HEK293 (cell line): ENCODE data around the gene MYL2.

ENCODE experiments used
- CTCF ChIA-PET: fragments of 350-600 bp; formaldehyde crosslinking; extraction: SDS; loops from one replicate; lab custom pipeline; 2021; ENCODE audit warnings: antibody characterized with exemption; lab: Yijun Ruan, JAX
- POLR2A ChIA-PET: fragments of 300-600 bp; formaldehyde crosslinking; extraction: SDS; loops from one replicate; lab custom pipeline; 2020; ENCODE audit warnings: antibody characterized with exemption, inconsistent platforms; lab: Yijun Ruan, JAX
- H3K27ac ChIP-seq: fragments of 200-500 bp; sonication (Bioruptor generic); 2 replicates; pipeline ENCODE4 v1.5.1; 2014; ENCODE audit warnings: low read depth, low read length, control low read depth, inconsistent platforms; ENCODE audit errors: extremely low read depth
- H3K36me3 ChIP-seq, 2 experiments: fragments of 200-500 bp in 1 of 2; sonication (Bioruptor generic) in 1 of 2; 1 replicate in 1 of 2; 2 replicates in 1 of 2; pipeline ENCODE4 v1.5.1; 2014 to 2017; ENCODE audit warnings: inconsistent platforms in 2 of 2, low read length in 2 of 2; ENCODE audit not compliant: control insufficient read depth in 2 of 2, insufficient read depth in 1 of 2
- H3K4me1 ChIP-seq: fragments of 200-500 bp; sonication (Bioruptor generic); 2 replicates; pipeline ENCODE4 v1.5.1; 2014; ENCODE audit warnings: mild to moderate bottlenecking, low read length, inconsistent platforms; ENCODE audit not compliant: control insufficient read depth, insufficient read depth
- H3K4me3 ChIP-seq: 2 replicates; pipeline ENCODE4 v1.5.1; 2011; ENCODE audit warnings: low read depth, mild to moderate bottlenecking, control low read depth, low read length, moderate library complexity
- H3K9me3 ChIP-seq: fragments of 200-500 bp; sonication (Bioruptor generic); 2 replicates; pipeline ENCODE4 v1.5.1; 2014; ENCODE audit warnings: low read depth, low read length, inconsistent platforms; ENCODE audit not compliant: control insufficient read depth, insufficient read depth
- FEZF1 ChIP-seq: fragments of 450-650 bp; formaldehyde crosslinking; IDR thresholded peaks from 2 replicates; pipeline ENCODE4 v1.5.1; 2016; ENCODE audit warnings: missing biosample characterization, missing genetic modification characterization
- HOXD13 ChIP-seq: sonication (generic); formaldehyde crosslinking; IDR thresholded peaks from 2 replicates; pipeline ENCODE4 v1.8.0; 2022; ENCODE audit warnings: missing genetic modification reagents, borderline replicate concordance
- KLF17 ChIP-seq: fragments of 450-650 bp; formaldehyde crosslinking; IDR thresholded peaks from 2 replicates; pipeline ENCODE4 v1.5.1; 2016; ENCODE audit warnings: missing biosample characterization, missing genetic modification characterization
- PRDM10 ChIP-seq: fragments of 450-650 bp; formaldehyde crosslinking; IDR thresholded peaks from 2 replicates; pipeline ENCODE4 v1.5.1; 2016; ENCODE audit warnings: missing biosample characterization, missing genetic modification characterization
- REPIN1 ChIP-seq: fragments of 450-650 bp; formaldehyde crosslinking; IDR thresholded peaks from 2 replicates; pipeline ENCODE4 v1.5.1; 2017; ENCODE audit warnings: missing biosample characterization, missing genetic modification characterization, low read depth
- SP7 ChIP-seq: fragments of 450-650 bp; formaldehyde crosslinking; IDR thresholded peaks from 2 replicates; pipeline ENCODE4 v1.5.1; 2016; ENCODE audit warnings: missing biosample characterization, missing genetic modification characterization
- ZBTB21 ChIP-seq: fragments of 450-650 bp; formaldehyde crosslinking; IDR thresholded peaks from 2 replicates; pipeline ENCODE4 v1.5.1; 2017; ENCODE audit warnings: missing biosample characterization, missing genetic modification characterization
- ZNF132 ChIP-seq: fragments of 450-650 bp; formaldehyde crosslinking; IDR thresholded peaks from 2 replicates; pipeline ENCODE4 v1.5.1; 2017; ENCODE audit warnings: missing biosample characterization, missing genetic modification characterization, borderline replicate concordance
- ZNF148 ChIP-seq: fragments of 450-650 bp; formaldehyde crosslinking; IDR thresholded peaks from 2 replicates; pipeline ENCODE4 v1.5.0; 2017; ENCODE audit warnings: missing biosample characterization, missing genetic modification characterization, borderline replicate concordance
- ZNF274 ChIP-seq, 2 experiments: fragments of 200-500 bp in 1 of 2; fragments of 450-650 bp in 1 of 2; sonication (Bioruptor generic) in 1 of 2; formaldehyde crosslinking in 1 of 2; IDR thresholded peaks; 2 replicates each; pipeline versions ENCODE4 v1.5.1 to v1.6.1; 2014 to 2016; ENCODE audit warnings: borderline replicate concordance in 1 of 2, inconsistent platforms in 1 of 2, low read length in 1 of 2, missing biosample characterization in 1 of 2, missing genetic modification characterization in 1 of 2
- ZNF311 ChIP-seq: fragments of 450-650 bp; formaldehyde crosslinking; IDR thresholded peaks from 2 replicates; pipeline ENCODE4 v1.5.1; 2017; ENCODE audit warnings: missing biosample characterization, missing genetic modification characterization, borderline replicate concordance
- ZNF423 ChIP-seq: fragments of 450-650 bp; formaldehyde crosslinking; IDR thresholded peaks from 2 replicates; pipeline ENCODE4 v1.5.1; 2016; ENCODE audit warnings: missing biosample characterization, missing genetic modification characterization
- ZNF433 ChIP-seq: fragments of 450-650 bp; formaldehyde crosslinking; IDR thresholded peaks from 2 replicates; pipeline ENCODE4 v1.5.1; 2016; ENCODE audit warnings: missing biosample characterization, missing genetic modification characterization, low read depth
- ZNF510 ChIP-seq: fragments of 450-650 bp; formaldehyde crosslinking; IDR thresholded peaks from 2 replicates; pipeline ENCODE4 v1.5.1; 2018; ENCODE audit warnings: mild to moderate bottlenecking, missing genetic modification characterization, missing biosample characterization; ENCODE audit not compliant: insufficient replicate concordance
- ZNF830 ChIP-seq: fragments of 450-650 bp; IDR thresholded peaks from 2 replicates; pipeline ENCODE4 v1.5.0; 2018; ENCODE audit warnings: missing biosample characterization, missing genetic modification characterization, low read depth, mild to moderate bottlenecking, moderate library complexity
- TF ChIP-seq, protein P1 (sequence below): fragments of 450-650 bp; formaldehyde crosslinking; IDR thresholded peaks from 2 replicates; pipeline ENCODE4 v1.5.1; 2016; ENCODE audit warnings: missing biosample characterization, missing genetic modification characterization

MYL2 gene

GRCh38 chr12:110948041-110948440 is 27.7 kb upstream of the MYL2 start:
- ChIA-PET CTCF (interaction anchor here (1.1 kb wide), 1 partner anchor 11 kb away, joined by 5 read pairs; no protein-coding TSS in a partner anchor), POLR2A (no interaction called here)
- H3K4me1 ChIP-seq, result no peaks in the 10 kb centered on the region
- H3K9me3 ChIP-seq, result peaks cover 3% of the 10 kb centered on the region; the same call in 1 of the 2 replicates
- no peak overlapping the region for H3K27ac ChIP-seq
- H3K36me3 ChIP-seq, result no peaks in the 10 kb centered on the region
- TF ChIP-seq HOXD13 (no peak), FEZF1 (no peak), ZNF830 (tag by site-specific recombination) (no peak)
- TF ChIP-seq, protein P1, sequence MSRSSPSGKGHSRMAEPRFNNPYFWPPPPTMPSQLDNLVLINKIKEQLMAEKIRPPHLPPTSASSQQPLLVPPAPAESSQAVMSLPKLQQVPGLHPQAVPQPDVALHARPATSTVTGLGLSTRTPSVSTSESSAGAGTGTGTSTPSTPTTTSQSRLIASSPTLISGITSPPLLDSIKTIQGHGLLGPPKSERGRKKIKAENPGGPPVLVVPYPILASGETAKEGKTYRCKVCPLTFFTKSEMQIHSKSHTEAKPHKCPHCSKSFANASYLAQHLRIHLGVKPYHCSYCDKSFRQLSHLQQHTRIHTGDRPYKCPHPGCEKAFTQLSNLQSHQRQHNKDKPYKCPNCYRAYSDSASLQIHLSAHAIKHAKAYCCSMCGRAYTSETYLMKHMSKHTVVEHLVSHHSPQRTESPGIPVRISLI (tag by site-specific recombination), result no peak
- H3K4me3 ChIP-seq, result no peak overlapping the region

GRCh38 chr12:110943373-110943772 is 23.0 kb upstream of the MYL2 start:
- no peak for TF ChIP-seq ZNF510 (tag by site-specific recombination)
- TF ChIP-seq ZNF148 (tag by site-specific recombination), result no peak
- TF ChIP-seq ZNF433 (tag by site-specific recombination), result no peak
- TF ChIP-seq SP7 (tag by site-specific recombination), result no peak
- no peak for TF ChIP-seq ZBTB21
- no peak for TF ChIP-seq ZNF311 (tag by site-specific recombination)
- no peak for TF ChIP-seq ZNF132
- no peak for TF ChIP-seq KLF17 (tag by site-specific recombination)
- no peak for TF ChIP-seq ZNF274 (IDR thresholded peaks at IDR 0.05; ENCODE audit: low read length)
- no peak for TF ChIP-seq ZNF274 (tag by site-specific recombination; IDR thresholded peaks at IDR 0.05; ENCODE audit: borderline replicate concordance)
- POLR2A ChIA-PET, result no interaction called here
- H3K9me3 ChIP-seq, result peaks cover 3% of the 10 kb centered on the region; the same call in 1 of the 2 replicates
- H3K36me3 ChIP-seq, result no peaks in the 10 kb centered on the region
- no peak overlapping the region for H3K27ac ChIP-seq
- H3K4me3 ChIP-seq, result no peak overlapping the region
- CTCF ChIA-PET, result interaction anchor here (0.6 kb wide), 1 partner anchor 11 kb away, joined by 4 read pairs; no protein-coding TSS in a partner anchor
- H3K4me1 ChIP-seq, result no peaks in the 10 kb centered on the region

DNA sequence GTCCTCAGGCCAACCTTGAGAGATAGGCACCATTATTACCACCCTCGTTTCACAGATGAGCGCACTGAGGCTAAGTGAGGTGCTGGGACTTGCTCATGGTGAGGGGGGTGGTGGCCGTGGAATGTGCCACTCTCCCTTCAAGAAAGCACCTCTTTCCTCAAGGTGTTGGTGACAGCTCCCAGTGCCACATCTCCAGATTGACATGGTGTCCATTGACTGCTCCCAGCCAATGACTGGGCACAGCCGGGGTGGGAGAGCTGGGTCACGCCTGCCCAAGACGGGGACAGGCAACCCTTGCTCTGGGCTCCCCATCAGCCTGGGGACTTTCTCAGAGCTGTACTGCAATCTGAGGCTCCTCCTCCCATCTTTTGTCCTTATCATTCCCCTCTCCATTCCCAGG is 21.0 kb upstream of the MYL2 start:
- Histone ChIP-seq H3K4me3 (no peak overlapping the region), H3K4me1 (no peaks in the 10 kb centered on the region), H3K36me3 (no peaks in the 10 kb centered on the region), H3K27ac (no peak overlapping the region), H3K9me3 (peaks cover 3% of the 10 kb centered on the region; the same call in 1 of the 2 replicates)
- CTCF ChIA-PET, result interaction anchor here (0.6 to 0.9 kb wide), 3 partner anchors 14 to 359 kb away, joined by 3 read pairs; no protein-coding TSS in a partner anchor
- POLR2A ChIA-PET, result no interaction called here
- TF ChIP-seq PRDM10 (tag by site-specific recombination), result 0 out of 2 replicates have a peak, but pooled peaks have one; percentile 18
- TF ChIP-seq REPIN1 (tag by site-specific recombination), result no peak
- no peak for TF ChIP-seq ZNF423 (tag by site-specific recombination)
